HG02588 (cell line): ENCODE measurements around the gene ANKRD13D.
A peak's percentile ranks its signal among the peaks of the same experiment; 100 is the strongest.

ENCODE experiments used
- ATAC-seq: cut with Tn5 transposase; IDR thresholded peaks from one replicate; pipeline ENCODE4 v1.9.1; 2021; ENCODE audit warnings: mild to moderate bottlenecking, moderate library complexity; ENCODE audit not compliant: unreplicated experiment

The ANKRD13D gene

DNA sequence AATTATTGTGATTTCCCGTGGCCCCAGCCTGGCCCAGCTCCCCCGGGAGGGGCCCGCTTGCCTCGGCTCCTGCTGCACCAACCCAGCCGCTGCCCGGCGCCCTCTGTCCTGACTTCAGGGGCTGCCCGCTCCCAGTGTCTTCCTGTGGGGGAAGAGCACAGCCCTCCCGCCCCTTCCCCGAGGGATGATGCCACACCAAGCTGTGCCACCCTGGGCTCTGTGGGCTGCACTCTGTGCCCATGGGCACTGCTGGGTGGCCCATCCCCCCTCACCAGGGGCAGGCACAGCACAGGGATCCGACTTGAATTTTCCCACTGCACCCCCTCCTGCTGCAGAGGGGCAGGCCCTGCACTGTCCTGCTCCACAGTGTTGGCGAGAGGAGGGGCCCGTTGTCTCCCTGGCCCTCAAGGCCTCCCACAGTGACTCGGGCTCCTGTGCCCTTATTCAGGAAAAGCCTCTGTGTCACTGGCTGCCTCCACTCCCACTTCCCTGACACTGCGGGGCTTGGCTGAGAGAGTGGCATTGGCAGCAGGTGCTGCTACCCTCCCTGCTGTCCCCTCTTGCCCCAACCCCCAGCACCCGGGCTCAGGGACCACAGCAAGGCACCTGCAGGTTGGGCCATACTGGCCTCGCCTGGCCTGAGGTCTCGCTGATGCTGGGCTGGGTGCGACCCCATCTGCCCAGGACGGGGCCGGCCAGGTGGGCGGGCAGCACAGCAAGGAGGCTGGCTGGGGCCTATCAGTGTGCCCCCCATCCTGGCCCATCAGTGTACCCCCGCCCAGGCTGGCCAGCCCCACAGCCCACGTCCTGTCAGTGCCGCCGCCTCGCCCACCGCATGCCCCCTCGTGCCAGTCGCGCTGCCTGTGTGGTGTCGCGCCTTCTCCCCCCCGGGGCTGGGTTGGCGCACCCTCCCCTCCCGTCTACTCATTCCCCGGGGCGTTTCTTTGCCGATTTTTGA lies 3.3 kb upstream of the ANKRD13D start:
- ATAC-seq: no peak

DNA sequence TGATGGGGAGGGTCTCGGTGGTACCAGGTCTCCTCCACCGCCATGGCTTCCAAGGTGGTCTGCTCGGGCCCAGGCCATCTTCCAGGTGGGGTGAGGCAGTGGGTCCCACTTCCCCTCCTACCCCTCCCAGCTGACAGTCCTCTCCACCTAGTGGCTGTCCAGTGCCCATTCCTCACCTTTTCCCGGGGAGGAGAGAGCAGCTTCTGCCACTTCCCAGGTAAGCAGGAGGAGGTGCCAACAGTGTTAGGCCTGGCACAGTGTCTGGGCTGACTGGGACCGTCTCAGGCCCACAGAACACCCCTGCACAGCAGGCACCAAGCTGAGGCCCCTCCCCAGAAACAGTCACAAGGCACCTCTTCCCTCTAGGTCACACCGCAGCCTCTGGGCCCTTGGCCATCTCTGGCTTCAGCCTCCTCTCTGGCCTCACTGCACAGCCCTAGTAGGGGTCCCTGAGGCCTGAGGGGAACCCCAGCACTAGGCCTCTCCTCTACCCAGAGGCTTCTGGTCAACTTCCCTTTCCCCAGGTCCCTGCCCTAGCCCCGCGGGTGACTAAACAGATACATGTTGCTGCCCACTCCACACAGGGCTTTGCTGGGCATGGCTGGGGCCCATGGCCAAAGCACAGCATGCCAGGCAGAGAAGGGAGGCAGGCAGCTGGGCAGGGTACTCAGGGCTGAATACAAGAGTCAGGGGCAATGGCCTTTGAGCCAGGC lies 2.3 kb upstream of the ANKRD13D start:
- no peak for ATAC-seq

DNA sequence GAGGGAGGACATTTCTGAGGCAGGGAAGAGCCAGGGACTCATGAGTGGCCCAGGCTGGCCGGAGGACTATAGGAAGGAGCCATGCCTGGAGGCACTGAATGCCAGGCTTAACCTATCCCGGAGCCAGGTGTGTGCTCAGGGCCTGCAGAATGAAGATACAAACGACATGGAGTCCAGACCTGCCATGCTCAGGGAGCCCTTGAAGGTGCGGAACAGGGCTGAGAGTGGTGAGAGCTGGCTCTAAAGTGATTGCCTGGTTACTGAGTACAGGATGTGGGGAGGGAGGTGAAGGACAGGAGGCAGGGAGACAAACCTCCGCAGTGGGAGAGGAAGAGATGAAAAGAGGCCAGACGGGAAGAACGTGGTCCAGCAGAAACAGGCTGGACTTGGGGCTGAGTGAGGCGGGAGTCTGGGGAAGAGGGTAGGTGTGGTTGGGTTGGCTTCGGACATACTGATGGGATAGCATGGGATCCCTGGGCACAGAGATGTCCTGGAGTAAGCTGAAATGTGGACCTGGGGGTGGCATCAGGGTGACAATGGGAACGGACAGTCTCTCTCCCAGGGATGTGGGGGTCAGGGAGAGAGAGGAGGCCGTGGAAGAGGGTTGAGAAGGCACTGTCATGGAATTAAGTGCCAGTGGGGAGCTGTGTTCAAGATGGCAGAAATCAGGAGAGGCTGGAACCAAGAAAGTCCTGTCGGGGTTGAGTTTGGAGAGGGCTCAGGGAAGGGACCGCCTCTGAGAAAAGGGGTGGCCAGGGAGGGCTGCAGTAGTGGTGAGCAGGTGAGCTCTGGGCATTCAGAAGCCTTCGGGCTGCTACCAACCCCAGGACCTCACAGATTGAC lies 1.5 kb upstream of the ANKRD13D start:
- no peak for ATAC-seq

DNA sequence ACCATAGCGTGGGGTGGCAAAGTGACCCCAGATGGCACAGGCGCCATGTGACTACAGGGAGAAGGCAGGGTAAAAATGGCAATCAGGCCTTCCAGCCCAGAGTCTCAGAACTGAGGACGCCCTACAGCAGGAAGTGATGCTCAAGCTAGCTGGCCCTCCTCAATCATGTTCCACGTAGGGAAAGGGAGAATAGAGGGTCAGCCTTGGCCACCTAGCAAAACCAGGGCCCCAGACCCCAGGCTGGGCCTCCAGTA lies 978 bp upstream of the ANKRD13D start:
- no peak for ATAC-seq

DNA sequence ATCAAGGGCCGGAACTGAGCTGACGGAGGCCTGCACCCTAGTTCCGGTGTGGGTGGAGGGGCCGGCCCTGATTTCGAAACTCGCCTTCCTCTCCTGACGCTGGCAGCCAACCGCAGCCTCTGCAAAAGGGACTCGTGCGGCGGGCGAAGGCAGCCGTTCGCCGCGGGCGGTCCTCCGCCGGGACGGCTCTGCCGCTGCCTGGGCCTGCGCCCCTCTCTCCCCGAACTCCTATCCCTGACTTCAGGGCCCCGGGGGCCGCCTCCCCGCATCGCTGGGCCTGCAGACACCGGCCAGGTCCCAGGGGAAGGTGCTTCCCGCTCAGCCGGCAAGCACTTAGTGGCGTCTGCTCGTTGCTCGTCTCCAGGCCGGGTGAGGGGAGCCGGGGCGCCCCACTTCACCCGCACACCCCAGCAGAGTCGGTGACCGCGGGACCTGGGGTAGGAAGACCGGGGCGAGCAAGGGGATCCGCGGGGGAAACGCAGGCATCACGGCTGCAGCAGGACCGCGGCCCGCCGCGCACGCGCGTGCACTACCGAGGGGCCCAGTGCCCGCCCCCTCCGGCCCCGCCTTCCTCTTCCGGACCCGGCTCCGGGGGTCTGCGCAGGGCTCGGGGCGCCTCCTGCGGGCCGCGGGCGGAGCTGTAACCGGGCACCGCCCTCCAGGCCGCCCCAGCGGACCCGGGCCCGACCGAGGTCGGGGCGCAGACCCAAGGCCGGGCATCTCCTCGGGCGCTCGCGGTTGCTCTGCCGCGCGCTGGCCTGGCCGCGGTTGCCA lies 464 bp upstream of the ANKRD13D start:
- peak; percentile 56 for ATAC-seq

DNA sequence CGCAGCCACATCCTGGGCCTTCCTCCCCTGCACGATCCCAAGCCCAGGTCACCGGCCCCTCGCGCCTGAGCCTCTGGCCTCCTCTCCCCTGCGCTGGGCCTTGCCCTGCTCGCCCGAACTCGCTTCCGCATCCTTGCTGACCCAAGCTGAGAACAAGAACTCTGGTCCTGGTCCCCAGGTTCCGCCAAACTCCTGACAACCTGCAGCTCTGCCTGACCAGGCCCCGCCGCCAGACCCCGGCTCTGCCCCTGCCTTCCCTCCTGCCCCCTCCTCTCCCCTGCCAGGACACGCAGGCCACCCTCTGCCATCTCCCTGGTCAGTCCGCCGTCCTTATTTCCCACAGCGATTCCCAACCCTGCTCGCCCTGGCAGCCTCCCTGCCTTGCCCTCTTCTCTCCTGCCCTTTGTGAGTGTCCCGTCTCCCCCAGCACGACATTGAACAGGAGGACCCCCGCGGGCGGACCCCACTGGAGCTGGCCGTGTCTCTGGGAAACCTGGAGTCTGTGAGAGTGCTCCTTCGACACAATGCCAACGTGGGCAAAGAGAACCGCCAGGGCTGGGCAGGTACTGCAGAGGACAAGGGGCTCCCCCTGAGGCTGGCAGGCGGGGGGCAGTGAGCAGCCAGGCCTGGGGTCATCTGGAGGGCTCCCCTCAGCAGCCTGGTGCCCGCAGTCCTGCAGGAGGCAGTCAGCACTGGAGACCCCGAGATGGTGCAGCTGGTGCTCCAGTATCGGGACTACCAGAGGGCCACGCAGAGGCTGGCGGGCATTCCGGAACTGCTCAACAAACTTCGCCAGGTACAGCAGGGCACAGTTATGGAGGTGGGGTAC lies 762 bp downstream of the ANKRD13D start:
- ATAC-seq: no peak

DNA sequence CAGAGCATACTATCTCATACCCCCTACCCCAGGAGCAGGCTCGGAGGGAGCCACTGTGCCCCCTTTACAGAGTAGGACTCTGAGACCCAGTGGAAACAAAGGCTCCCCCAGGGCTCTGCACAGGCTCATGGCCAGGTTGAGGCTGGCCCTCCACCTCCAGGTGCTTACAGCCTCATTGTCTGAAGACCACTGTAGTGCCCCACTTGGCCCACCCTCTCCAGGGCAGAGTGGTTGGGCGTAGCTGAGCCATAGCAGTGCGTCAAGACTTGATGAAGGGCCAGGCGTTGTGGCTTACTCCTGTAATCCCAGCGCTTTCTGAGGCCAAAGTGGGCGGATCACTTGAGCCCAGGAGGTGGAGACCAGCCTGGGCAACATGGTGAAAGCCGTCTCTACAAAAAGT lies 1.7 kb downstream of the ANKRD13D start:
- ATAC-seq: no peak

DNA sequence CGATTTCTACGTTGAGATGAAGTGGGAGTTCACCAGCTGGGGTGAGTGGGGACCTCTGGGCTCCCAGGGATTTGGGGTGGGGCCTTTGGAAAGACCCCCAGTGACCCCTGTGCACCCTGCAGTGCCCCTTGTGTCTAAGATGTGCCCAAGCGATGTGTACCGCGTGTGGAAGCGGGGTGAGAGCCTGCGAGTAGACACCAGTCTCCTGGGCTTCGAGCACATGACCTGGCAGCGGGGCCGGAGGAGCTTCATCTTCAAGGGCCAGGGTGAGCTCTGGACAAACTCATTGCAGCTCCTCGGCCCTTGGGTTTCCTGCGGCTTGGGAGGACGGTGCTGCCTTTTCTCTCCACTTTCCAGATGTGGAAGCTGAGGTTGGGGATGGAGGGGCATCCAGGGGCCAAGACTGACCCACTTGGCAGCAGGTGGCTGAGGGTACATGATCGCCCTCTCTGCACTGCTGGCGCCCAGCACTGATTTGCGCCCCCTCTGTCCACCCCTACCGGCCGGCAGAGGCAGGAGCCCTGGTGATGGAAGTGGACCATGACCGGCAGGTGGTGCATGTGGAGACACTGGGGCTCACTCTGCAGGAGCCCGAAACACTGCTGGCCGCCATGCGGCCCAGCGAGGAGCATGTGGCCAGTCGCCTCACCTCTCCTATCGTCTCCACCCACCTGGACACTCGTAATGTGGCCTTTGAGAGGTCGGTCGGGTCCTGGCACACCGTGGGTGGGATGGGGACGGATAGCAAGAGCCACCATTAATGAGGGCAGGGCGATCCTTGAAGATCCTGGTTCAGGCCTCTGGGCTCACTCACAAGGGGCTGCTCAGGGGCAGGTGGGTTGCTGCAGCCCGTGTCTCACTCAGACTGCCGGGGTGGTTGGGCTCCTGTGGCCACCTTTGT lies 2.6 kb downstream of the ANKRD13D start:
- no peak for ATAC-seq

DNA sequence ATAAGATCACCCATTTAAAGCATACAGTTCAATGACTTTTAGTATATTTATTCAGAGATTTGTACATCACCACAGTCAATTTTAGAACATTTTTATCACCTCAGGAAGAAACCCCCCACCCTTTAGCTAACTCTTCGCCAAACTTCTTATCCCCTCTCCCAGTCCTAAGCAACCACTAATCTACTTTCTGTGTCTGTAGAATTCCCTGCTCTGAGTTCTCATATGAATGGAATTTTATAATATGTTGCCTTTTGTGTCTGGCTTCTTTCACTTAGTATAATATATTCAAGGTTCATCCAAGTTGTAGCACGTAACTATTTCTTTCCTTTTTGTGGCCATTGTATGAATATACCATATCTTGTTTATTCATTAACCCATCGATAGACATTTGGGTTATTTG lies 3.6 kb downstream of the ANKRD13D start:
- ATAC-seq: no peak

DNA sequence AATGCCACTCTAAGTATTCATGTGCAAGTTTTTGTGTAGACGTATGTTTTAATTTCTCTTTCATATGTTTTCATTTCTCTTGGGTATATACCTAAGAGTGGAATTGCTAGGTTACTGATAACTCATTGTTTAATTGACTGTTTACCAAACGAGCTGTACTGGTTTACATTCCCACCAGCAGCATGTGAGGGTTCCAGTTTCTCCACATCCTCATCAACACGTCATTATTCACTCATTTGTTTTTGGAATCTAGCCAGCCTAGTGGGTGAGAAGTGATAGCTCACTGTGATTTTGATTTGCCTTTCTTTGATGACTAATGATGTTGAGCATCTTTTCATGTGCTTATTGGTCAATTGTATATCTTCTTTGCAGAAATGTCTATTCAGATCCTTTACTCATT lies 4.0 kb downstream of the ANKRD13D start:
- no peak for ATAC-seq

DNA sequence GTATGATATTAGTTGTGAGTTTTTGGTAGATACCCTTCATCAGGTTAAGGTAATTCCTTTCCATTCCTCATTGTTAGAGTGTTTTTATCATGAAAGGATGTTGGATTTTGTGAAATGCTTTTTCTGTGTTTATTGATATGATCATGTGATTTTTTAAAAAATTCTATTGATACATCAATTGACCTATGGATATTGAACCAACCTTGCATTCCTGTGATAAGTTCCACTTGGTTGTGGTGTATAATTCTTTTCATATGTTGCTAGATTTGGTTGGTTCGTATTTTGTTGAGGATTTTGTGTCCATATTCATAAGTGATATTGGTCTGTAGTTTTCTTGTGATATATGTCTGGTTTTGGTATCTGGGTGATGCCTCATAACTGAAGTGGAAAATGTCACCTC lies 6.7 kb downstream of the ANKRD13D start:
- ATAC-seq: no peak

DNA sequence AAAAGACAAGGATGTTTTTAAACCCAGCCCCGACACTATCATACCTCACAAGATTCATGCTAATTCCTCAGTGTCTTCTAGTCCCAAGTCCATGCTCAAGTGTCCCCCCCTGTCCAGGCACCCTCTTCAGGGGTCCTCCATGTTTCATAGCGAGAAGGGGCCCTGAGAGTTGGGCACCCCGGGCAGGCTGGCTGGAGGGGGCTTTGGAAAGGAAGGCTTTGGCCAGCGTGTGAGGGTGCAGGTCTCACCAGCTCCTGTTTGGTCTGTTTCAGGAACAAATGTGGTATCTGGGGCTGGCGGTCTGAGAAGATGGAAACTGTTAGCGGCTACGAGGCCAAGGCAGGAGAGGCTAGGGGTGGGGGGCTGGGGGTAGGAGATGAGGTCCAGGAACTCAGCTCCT lies 9.7 kb downstream of the ANKRD13D start:
- ATAC-seq: no peak

DNA sequence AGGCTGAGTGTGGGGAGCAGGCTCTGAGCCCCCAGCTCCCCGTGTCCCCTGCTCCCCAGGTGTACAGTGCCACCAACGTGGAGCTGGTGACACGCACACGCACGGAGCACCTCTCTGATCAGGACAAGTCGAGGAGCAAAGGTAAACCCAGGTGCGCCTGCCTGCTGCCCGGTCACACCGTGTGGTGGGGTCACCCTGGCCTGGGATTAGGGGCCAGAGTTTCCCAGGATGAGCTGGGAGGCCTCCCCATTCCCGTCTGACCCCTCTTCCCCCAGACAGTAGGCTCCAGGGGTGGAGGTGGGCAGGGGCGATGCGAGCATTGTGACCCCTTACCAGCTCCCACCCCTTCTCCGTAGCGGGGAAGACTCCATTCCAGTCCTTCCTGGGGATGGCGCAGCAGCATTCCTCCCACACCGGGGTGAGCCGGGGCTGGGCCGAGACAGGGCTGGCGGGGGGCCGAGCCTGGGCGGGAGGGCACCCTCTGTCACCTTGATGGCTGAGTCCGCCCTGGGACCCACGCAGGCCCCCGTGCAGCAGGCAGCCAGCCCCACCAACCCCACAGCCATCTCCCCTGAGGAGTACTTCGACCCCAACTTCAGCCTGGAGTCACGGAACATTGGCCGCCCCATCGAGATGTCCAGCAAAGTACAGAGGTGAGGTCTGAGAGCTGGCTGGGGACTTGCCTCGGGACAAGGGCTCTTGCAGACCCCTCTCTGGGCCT lies 10.5 kb downstream of the ANKRD13D start:
- no peak for ATAC-seq

DNA sequence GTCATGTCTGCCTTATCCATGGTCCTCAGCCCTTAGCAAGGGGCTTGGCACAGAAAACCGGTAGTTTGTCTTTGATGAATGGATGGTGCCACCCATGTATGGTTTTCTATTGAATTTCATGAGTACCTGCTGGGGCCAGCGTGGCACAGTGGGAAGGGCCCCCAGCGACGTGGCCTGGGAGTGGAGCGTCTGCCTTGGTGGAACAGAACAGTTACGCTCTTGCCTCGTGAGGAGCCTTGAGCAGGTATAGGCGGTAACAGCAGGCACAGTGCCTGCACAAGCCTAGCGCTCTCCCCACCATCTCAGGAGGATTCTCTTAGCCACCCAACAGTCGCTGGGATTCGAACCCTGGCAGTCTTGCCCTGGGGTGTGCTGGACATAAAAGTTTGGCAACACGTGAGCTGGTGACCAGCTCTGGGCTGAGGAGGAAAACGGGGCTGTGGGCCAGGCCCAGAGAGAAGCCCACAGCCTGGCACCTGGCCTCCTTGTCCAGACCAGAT lies 11.2 kb downstream of the ANKRD13D start:
- no peak for ATAC-seq

DNA sequence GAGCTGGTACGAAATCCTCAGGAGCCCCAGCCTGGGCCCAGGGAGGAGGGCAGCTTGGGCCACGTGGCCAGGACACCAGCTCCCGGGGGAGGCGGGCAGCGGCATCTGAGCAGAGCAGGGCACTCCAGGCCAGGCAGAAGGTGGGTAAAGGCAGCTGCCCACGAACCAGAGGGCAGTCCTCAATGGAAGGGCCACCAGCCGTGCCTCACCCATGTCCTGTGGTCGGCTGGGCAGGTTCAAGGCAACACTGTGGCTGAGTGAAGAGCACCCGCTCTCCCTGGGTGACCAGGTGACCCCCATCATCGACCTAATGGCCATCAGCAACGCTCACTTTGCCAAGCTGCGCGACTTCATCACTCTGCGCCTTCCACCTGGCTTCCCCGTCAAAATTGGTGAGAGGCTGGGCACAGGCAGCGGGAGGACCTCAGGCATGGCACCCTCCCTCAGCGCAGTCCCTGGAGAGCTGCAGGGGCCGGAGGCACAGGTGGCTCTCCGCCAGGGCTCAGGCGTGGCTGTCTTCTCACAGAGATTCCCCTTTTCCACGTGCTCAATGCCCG lies 11.7 kb downstream of the ANKRD13D start:
- ATAC-seq: no peak

DNA sequence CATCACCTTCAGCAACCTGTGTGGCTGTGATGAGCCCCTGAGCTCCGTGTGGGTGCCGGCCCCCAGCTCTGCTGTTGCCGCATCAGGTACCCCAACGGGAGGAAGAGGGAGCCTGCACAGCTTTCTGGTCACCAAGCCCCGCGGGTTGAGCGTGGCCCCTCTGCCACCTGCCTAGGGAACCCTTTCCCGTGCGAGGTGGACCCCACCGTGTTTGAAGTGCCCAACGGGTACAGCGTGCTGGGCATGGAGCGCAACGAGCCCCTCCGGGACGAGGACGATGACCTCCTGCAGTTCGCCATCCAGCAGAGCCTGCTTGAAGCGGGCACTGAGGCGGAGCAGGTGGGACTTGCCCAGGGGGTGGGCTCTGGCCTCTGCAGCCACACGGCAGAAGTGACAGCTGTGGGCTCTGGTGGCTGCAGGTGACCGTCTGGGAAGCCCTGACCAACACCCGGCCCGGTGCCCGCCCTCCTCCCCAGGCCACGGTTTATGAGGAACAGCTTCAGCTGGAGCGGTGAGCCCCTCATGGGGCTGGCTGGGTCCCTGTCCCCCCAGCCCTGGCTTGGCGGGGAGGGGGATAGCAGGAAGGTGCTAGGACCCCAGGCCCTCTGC lies 12.3 kb downstream of the ANKRD13D start:
- ATAC-seq: no peak

DNA sequence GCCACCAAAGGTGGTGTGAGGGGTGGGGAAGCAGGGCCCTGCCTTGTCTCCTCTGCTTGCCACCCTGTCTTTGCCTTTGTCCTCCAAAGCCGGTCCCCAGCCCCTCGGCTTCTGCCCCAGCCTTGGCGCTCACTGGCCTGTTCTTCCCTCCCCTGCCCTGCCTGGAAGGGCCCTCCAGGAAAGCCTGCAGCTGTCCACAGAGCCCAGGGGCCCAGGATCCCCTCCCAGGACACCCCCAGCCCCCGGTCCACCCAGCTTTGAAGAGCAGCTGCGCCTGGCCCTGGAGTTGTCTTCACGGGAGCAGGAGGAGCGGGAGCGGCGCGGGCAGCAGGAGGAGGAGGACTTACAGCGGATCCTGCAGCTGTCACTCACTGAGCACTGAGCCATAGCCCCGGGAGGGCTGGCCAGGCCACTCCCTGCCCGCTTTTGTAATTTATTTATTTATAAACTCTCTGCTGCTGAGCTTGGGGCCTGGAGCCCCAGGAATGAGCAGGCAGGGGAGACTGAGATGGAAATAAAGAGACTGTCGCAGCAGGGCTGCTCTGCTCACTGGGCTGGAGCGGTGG lies 12.9 kb downstream of the ANKRD13D start:
- ATAC-seq: no peak
